Neural cell (in vitro differentiated cells): ENCODE results near the gene ACP2. TPM values are rescaled to one million over a fixed set of nuclear protein-coding genes. Genes with fewer than 3 reads are reported as not detected.
A peak's percentile ranks its signal among the peaks of the same experiment; 100 is the strongest.

Experiments
- H2AFZ ChIP-seq: fragments of 200-600, 300-800 bp; sonication (generic), shearing (Covaris generic); 2 replicates; pipeline ENCODE4 v1.6.0; 2014; ENCODE audit warnings: low read depth, mild to moderate bottlenecking, antibody characterized with exemption, low read length, moderate library complexity
- H3F3A ChIP-seq: fragments of 200-600 bp; shearing (Covaris generic); 2 replicates; pipeline ENCODE4 v1.6.1; 2016; ENCODE audit warnings: mild to moderate bottlenecking, moderate library complexity, mixed read lengths, antibody characterized with exemption, low read length; ENCODE audit not compliant: insufficient read depth, poor library complexity, severe bottlenecking
- H3K27ac ChIP-seq: fragments of 200-600, 300-800 bp; sonication (generic), shearing (Covaris generic); 2 replicates; pipeline ENCODE4 v1.5.1; 2014; ENCODE audit warnings: mild to moderate bottlenecking, low read length, moderate library complexity
- H3K27me3 ChIP-seq: fragments of 300-800, 200-600 bp; sonication (generic), shearing (Covaris generic); 2 replicates; pipeline ENCODE4 v1.6.0; 2014; ENCODE audit warnings: mild to moderate bottlenecking, low read depth, low read length, moderate library complexity; ENCODE audit not compliant: insufficient read depth
- H3K36me3 ChIP-seq: fragments of 300-800, 200-600 bp; sonication (generic), shearing (Covaris generic); 2 replicates; pipeline ENCODE4 v1.5.1; 2014; ENCODE audit warnings: mild to moderate bottlenecking, antibody characterized with exemption, low read length, moderate library complexity; ENCODE audit not compliant: insufficient read depth
- H3K4me2 ChIP-seq: fragments of 300-800, 200-600 bp; sonication (generic), shearing (Covaris generic); 2 replicates; pipeline ENCODE4 v1.6.0; 2014; ENCODE audit warnings: mild to moderate bottlenecking, low read length
- H3K4me3 ChIP-seq: fragments of 300-800, 200-600 bp; sonication (generic), shearing (Covaris generic); 2 replicates; pipeline ENCODE4 v1.5.1; 2014; ENCODE audit warnings: mild to moderate bottlenecking, low read length, moderate library complexity
- H3K79me2 ChIP-seq: fragments of 200-600 bp; shearing (Covaris generic); replicated peaks from 2 replicates; pipeline ENCODE4 v1.6.0; 2014; ENCODE audit warnings: mild to moderate bottlenecking, low read length, moderate library complexity; ENCODE audit not compliant: insufficient read depth
- H3K9ac ChIP-seq: fragments of 300-800, 200-600 bp; sonication (generic), shearing (Covaris generic); 2 replicates; pipeline ENCODE4 v1.6.1; 2016; ENCODE audit warnings: mild to moderate bottlenecking, low read length, mixed read lengths
- H3K9me2 ChIP-seq: fragments of 200-600 bp; shearing (Covaris generic); 2 replicates; pipeline ENCODE4 v1.6.1; 2016; ENCODE audit warnings: mild to moderate bottlenecking, low read length, mixed read lengths; ENCODE audit not compliant: insufficient read depth
- H3K9me3 ChIP-seq: fragments of 200-600, 300-800 bp; sonication (generic), shearing (Covaris generic); 2 replicates; pipeline ENCODE4 v1.6.1; 2016; ENCODE audit warnings: mild to moderate bottlenecking, mixed run types, low read length, moderate library complexity, mixed read lengths
- H4K20me1 ChIP-seq: fragments of 200-600 bp; shearing (Covaris generic); 2 replicates; pipeline ENCODE4 v1.6.1; 2016; ENCODE audit warnings: mild to moderate bottlenecking, mixed run types; ENCODE audit not compliant: insufficient read depth
- EP300 ChIP-seq: fragments of 450-650 bp; conservative IDR thresholded peaks from 2 replicates; pipeline ENCODE4 v1.6.1; 2014; ENCODE audit warnings: antibody characterized with exemption, mild to moderate bottlenecking, moderate library complexity; ENCODE audit not compliant: poor library complexity, severe bottlenecking
- EZH2 ChIP-seq: fragments of 200-600, 300-800 bp; shearing (Covaris generic), sonication (generic); IDR thresholded peaks from 2 replicates; pipeline ENCODE4 v1.6.1; 2014; ENCODE audit warnings: antibody characterized with exemption, low read length, borderline replicate concordance, mild to moderate bottlenecking; ENCODE audit not compliant: insufficient read depth, poor library complexity, severe bottlenecking
- MXI1 ChIP-seq: fragments of 450-650 bp; conservative IDR thresholded peaks from 2 replicates; pipeline ENCODE4 v1.6.1; 2014; ENCODE audit warnings: antibody characterized with exemption, mild to moderate bottlenecking; ENCODE audit not compliant: poor library complexity, severe bottlenecking
- POLR2AphosphoS5 ChIP-seq: IDR thresholded peaks from 2 replicates; pipeline ENCODE4 v1.6.1; 2012
- RAD21 ChIP-seq: fragments of 450-650 bp; conservative IDR thresholded peaks from 2 replicates; pipeline ENCODE4 v1.6.1; 2014; ENCODE audit warnings: antibody characterized with exemption, mild to moderate bottlenecking, moderate library complexity
- SMC3 ChIP-seq: fragments of 450-650 bp; conservative IDR thresholded peaks from 2 replicates; pipeline ENCODE4 v1.6.1; 2014; ENCODE audit warnings: antibody characterized with exemption, mild to moderate bottlenecking, moderate library complexity; ENCODE audit not compliant: poor library complexity
- TAF1 ChIP-seq: IDR thresholded peaks from 2 replicates; pipeline ENCODE4 v1.6.1; 2012; ENCODE audit warnings: low read depth
- polyA plus RNA-seq: library from polyadenylated mRNA; depleted of rRNA; stranded (reverse); fragments of >200 nt; gene quantifications from 2 replicates; pipeline ENCODE4 v1.2.3, GENCODE V29; 2014
- TF ChIP-seq, protein P1 (sequence below): IDR thresholded peaks from 2 replicates; pipeline ENCODE4 v1.6.1; 2012; ENCODE audit warnings: borderline replicate concordance
- TF ChIP-seq, protein P2 (sequence below): fragments of 450-650 bp; IDR thresholded peaks from 2 replicates; pipeline ENCODE4 v1.5.1; 2014; ENCODE audit warnings: antibody characterized with exemption, mild to moderate bottlenecking, moderate library complexity; ENCODE audit not compliant: poor library complexity, severe bottlenecking

Gene ACP2
- polyA plus RNA-seq, 1 donor from 2014 or later = 48.1 TPM

DNA sequence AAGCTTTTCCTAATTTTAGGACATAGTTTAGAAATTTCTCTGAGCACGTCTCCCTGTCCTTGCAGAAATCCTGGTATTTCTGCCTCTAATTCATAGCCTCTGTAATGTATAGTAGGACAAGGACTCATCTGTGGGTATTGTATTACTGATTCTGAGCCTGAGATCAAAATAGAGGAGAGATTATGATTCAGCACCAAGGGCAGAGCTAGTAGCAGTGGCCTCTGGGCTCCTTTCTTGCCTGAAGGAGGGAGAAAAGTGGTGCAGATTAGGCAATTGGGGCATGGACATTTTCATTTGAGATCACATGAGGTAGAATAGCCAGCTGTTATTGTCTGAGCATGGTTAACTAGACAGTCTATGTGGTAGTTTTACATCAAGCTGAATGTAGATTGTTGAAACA, 24.1 kb upstream of the ACP2 start:
- Histone ChIP-seq H3K9me3 (no peaks in the 10 kb centered on the region), H3K4me2 (no peak overlapping the region), H3K4me3 (peak overlapping the region; percentile 75), H3F3A (peaks cover 4% of the 10 kb centered on the region), H3K27ac (peak overlapping the region; percentile 16), H2AFZ (no peak overlapping the region), H4K20me1 (peaks cover 3% of the 10 kb centered on the region), H3K36me3 (peaks cover 7% of the 10 kb centered on the region), H3K9ac (no peak overlapping the region), H3K79me2 (peaks cover 40% of the 10 kb centered on the region), H3K27me3 (no peaks in the 10 kb centered on the region), H3K9me2 (no peaks in the 10 kb centered on the region)
- no peak for TF ChIP-seq EP300
- TF ChIP-seq MXI1 = no peak
- no peak for TF ChIP-seq POLR2AphosphoS5
- TF ChIP-seq SMC3 = no peak
- TF ChIP-seq, protein P1, sequence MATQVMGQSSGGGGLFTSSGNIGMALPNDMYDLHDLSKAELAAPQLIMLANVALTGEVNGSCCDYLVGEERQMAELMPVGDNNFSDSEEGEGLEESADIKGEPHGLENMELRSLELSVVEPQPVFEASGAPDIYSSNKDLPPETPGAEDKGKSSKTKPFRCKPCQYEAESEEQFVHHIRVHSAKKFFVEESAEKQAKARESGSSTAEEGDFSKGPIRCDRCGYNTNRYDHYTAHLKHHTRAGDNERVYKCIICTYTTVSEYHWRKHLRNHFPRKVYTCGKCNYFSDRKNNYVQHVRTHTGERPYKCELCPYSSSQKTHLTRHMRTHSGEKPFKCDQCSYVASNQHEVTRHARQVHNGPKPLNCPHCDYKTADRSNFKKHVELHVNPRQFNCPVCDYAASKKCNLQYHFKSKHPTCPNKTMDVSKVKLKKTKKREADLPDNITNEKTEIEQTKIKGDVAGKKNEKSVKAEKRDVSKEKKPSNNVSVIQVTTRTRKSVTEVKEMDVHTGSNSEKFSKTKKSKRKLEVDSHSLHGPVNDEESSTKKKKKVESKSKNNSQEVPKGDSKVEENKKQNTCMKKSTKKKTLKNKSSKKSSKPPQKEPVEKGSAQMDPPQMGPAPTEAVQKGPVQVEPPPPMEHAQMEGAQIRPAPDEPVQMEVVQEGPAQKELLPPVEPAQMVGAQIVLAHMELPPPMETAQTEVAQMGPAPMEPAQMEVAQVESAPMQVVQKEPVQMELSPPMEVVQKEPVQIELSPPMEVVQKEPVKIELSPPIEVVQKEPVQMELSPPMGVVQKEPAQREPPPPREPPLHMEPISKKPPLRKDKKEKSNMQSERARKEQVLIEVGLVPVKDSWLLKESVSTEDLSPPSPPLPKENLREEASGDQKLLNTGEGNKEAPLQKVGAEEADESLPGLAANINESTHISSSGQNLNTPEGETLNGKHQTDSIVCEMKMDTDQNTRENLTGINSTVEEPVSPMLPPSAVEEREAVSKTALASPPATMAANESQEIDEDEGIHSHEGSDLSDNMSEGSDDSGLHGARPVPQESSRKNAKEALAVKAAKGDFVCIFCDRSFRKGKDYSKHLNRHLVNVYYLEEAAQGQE = no peak
- no peak for TF ChIP-seq RAD21
- no peak for TF ChIP-seq TAF1
- no peak for TF ChIP-seq EZH2
- TF ChIP-seq, protein P2, sequence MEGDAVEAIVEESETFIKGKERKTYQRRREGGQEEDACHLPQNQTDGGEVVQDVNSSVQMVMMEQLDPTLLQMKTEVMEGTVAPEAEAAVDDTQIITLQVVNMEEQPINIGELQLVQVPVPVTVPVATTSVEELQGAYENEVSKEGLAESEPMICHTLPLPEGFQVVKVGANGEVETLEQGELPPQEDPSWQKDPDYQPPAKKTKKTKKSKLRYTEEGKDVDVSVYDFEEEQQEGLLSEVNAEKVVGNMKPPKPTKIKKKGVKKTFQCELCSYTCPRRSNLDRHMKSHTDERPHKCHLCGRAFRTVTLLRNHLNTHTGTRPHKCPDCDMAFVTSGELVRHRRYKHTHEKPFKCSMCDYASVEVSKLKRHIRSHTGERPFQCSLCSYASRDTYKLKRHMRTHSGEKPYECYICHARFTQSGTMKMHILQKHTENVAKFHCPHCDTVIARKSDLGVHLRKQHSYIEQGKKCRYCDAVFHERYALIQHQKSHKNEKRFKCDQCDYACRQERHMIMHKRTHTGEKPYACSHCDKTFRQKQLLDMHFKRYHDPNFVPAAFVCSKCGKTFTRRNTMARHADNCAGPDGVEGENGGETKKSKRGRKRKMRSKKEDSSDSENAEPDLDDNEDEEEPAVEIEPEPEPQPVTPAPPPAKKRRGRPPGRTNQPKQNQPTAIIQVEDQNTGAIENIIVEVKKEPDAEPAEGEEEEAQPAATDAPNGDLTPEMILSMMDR = no peak

DNA sequence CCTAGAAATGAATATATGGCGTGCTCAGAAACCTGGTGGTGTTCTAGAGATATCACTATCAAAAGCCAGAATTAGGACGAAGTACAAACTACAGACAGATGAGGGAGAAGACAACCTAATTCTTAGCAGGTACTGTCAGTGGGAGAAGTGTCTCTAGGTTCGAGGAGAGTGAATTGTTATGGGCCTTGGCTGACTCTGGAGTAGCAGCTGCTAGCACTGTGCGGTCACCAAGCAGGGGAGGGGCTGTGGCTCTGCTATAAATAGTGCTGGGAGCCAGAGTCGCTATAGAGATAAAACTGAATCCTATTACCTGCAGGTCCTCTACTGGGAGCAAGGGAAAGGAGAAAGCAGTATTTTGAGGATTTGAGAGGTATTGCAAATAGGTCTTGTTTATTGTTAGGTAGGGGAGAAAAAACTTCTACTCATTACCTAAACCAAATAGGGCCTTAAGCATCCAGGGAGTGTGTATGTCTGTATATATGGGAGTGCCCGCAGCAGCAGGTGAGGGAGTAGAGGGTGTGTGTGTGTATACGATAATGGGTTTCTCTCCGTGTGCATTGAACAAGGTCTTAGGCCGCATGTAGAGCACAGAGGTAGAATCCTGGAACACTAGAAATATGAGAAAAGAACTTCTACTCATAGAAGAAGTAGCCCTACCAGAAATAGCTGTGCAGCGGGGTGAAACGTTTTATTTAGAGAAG, 23.5 kb upstream of the ACP2 start:
- H3K9ac ChIP-seq = peak overlapping the region; percentile 25
- H3K36me3 ChIP-seq = peaks cover 7% of the 10 kb centered on the region
- H3K9me2 ChIP-seq = no peaks in the 10 kb centered on the region
- H3K27me3 ChIP-seq = no peaks in the 10 kb centered on the region
- H3F3A ChIP-seq = peaks cover 4% of the 10 kb centered on the region
- H3K4me2 ChIP-seq = peak overlapping the region; percentile 76
- H2AFZ ChIP-seq = no peak overlapping the region
- H3K9me3 ChIP-seq = no peaks in the 10 kb centered on the region
- peak overlapping the region; percentile 77 for H3K27ac ChIP-seq
- peaks cover 3% of the 10 kb centered on the region for H4K20me1 ChIP-seq
- TF ChIP-seq RAD21 (no peak), TAF1 (no peak), EZH2 (no peak), MXI1 (no peak), EP300 (no peak), SMC3 (no peak), POLR2AphosphoS5 (no peak)
- H3K4me3 ChIP-seq = peak overlapping the region; percentile 75
- H3K79me2 ChIP-seq = peaks cover 40% of the 10 kb centered on the region
